Neural cell (in vitro differentiated cells): ENCODE data around the gene SPAAR.

ENCODE experiments used
- EP300 ChIP-seq: fragments of 450-650 bp; conservative IDR thresholded peaks from 2 replicates; pipeline ENCODE4 v1.6.1; 2014; ENCODE audit warnings: antibody characterized with exemption, mild to moderate bottlenecking, moderate library complexity; ENCODE audit not compliant: poor library complexity, severe bottlenecking
- EZH2 ChIP-seq: fragments of 200-600, 300-800 bp; shearing (Covaris generic), sonication (generic); IDR thresholded peaks from 2 replicates; pipeline ENCODE4 v1.6.1; 2014; ENCODE audit warnings: antibody characterized with exemption, low read length, borderline replicate concordance, mild to moderate bottlenecking; ENCODE audit not compliant: insufficient read depth, poor library complexity, severe bottlenecking
- POLR2AphosphoS5 ChIP-seq: IDR thresholded peaks from 2 replicates; pipeline ENCODE4 v1.6.1; 2012
- RAD21 ChIP-seq: fragments of 450-650 bp; conservative IDR thresholded peaks from 2 replicates; pipeline ENCODE4 v1.6.1; 2014; ENCODE audit warnings: antibody characterized with exemption, mild to moderate bottlenecking, moderate library complexity
- TF ChIP-seq, protein P1 (sequence below): fragments of 450-650 bp; IDR thresholded peaks from 2 replicates; pipeline ENCODE4 v1.5.1; 2014; ENCODE audit warnings: antibody characterized with exemption, mild to moderate bottlenecking, moderate library complexity; ENCODE audit not compliant: poor library complexity, severe bottlenecking
- TF ChIP-seq, protein P2 (sequence below): IDR thresholded peaks from 2 replicates; pipeline ENCODE4 v1.6.1; 2012; ENCODE audit warnings: borderline replicate concordance

DNA sequence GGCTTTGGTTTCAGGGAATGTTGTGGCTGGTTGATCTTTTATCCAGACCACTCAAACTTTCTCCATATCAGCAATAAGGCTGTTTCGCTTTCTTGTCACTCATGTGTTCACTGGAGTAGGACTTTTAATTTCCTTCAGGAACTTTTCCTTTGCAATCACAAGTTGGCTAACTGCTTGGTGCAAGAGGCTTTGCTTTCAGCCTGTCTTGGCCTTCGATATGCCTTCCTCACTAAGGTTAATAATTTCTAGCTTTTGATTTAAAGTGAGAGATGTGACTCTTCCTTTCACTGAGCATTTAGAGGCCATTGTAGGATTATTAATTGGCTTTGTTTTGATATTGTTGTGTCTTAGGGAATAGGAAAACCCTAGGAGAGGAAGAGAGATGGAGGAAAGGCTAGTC is 10.3 kb upstream of the SPAAR start:
- TF ChIP-seq, protein P1, sequence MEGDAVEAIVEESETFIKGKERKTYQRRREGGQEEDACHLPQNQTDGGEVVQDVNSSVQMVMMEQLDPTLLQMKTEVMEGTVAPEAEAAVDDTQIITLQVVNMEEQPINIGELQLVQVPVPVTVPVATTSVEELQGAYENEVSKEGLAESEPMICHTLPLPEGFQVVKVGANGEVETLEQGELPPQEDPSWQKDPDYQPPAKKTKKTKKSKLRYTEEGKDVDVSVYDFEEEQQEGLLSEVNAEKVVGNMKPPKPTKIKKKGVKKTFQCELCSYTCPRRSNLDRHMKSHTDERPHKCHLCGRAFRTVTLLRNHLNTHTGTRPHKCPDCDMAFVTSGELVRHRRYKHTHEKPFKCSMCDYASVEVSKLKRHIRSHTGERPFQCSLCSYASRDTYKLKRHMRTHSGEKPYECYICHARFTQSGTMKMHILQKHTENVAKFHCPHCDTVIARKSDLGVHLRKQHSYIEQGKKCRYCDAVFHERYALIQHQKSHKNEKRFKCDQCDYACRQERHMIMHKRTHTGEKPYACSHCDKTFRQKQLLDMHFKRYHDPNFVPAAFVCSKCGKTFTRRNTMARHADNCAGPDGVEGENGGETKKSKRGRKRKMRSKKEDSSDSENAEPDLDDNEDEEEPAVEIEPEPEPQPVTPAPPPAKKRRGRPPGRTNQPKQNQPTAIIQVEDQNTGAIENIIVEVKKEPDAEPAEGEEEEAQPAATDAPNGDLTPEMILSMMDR, result no peak
- no peak for TF ChIP-seq RAD21
- TF ChIP-seq EZH2, result no peak
- TF ChIP-seq POLR2AphosphoS5, result no peak
- TF ChIP-seq, protein P2, sequence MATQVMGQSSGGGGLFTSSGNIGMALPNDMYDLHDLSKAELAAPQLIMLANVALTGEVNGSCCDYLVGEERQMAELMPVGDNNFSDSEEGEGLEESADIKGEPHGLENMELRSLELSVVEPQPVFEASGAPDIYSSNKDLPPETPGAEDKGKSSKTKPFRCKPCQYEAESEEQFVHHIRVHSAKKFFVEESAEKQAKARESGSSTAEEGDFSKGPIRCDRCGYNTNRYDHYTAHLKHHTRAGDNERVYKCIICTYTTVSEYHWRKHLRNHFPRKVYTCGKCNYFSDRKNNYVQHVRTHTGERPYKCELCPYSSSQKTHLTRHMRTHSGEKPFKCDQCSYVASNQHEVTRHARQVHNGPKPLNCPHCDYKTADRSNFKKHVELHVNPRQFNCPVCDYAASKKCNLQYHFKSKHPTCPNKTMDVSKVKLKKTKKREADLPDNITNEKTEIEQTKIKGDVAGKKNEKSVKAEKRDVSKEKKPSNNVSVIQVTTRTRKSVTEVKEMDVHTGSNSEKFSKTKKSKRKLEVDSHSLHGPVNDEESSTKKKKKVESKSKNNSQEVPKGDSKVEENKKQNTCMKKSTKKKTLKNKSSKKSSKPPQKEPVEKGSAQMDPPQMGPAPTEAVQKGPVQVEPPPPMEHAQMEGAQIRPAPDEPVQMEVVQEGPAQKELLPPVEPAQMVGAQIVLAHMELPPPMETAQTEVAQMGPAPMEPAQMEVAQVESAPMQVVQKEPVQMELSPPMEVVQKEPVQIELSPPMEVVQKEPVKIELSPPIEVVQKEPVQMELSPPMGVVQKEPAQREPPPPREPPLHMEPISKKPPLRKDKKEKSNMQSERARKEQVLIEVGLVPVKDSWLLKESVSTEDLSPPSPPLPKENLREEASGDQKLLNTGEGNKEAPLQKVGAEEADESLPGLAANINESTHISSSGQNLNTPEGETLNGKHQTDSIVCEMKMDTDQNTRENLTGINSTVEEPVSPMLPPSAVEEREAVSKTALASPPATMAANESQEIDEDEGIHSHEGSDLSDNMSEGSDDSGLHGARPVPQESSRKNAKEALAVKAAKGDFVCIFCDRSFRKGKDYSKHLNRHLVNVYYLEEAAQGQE, result no peak
- TF ChIP-seq EP300, result no peak
